GM12873 (cell line): ENCODE measurements around the gene GFER.

ENCODE experiments used
- TF ChIP-seq, protein P1 (sequence below): IDR thresholded peaks from 2 replicates; pipeline ENCODE4 v1.5.1; 2012; ENCODE audit warnings: low read depth, mild to moderate bottlenecking, moderate library complexity, low read length, control low read depth; ENCODE audit not compliant: insufficient read depth; ENCODE audit errors: missing control alignments

Gene GFER

DNA sequence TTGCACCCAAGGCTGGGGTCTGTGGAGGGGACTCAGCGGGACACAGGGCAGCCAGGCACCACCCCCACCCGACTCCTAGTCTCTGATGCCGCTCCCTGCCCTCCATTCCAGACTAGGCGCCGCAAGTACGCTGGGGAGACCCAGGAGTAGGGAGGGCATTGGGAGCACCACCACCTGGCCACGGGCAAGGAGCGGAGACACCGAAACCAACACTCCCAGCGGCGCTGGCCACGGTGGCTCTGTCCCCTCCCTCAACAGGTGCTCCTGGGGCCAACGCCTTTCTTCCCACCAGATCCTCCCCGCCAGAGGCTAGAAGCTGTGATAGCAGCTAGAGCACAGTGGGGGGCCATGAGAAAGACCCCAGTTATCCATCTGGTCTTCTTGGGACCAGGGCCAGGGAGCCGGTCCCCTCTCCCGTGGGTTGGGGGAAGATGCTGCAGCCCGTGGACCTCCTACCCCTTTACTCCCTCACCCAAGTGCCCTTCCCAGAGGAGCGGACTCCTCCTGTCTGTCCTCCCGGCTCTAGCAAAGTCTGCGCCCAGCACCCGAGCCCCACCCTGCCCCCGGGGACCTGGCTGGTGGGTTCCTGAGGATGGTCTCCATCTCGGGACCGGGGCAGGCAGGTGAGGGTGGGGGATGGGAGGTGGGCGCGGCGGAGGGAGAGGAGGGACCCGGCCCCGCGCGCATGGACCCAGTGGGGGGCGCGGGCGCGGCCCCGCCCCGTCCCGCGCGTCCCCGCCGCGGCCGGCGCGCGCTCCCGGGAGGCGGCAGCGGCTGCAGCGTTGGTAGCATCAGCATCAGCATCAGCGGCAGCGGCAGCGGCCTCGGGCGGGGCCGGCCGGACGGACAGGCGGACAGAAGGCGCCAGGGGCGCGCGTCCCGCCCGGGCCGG lies 5.5 kb downstream of the GFER start, which contains the start of gene SYNGR3:
SYNGR3 (plus strand) TSS at position 762 of the 892 bp plus-strand sequence. CDS start 133 bp downstream, outside the sequence.
- TF ChIP-seq, protein P1, sequence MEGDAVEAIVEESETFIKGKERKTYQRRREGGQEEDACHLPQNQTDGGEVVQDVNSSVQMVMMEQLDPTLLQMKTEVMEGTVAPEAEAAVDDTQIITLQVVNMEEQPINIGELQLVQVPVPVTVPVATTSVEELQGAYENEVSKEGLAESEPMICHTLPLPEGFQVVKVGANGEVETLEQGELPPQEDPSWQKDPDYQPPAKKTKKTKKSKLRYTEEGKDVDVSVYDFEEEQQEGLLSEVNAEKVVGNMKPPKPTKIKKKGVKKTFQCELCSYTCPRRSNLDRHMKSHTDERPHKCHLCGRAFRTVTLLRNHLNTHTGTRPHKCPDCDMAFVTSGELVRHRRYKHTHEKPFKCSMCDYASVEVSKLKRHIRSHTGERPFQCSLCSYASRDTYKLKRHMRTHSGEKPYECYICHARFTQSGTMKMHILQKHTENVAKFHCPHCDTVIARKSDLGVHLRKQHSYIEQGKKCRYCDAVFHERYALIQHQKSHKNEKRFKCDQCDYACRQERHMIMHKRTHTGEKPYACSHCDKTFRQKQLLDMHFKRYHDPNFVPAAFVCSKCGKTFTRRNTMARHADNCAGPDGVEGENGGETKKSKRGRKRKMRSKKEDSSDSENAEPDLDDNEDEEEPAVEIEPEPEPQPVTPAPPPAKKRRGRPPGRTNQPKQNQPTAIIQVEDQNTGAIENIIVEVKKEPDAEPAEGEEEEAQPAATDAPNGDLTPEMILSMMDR: no peak

DNA sequence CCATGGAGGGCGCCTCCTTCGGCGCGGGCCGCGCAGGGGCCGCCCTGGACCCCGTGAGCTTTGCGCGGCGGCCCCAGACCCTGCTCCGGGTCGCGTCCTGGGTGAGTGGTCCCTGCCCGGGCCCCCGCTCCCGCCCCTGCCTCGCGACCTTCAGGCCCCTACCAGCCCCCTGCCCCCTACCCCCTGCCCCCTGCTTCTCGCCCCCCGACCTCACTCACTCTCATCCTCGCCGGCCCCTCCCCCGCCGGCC lies 6.0 kb downstream of the GFER start:
- TF ChIP-seq, protein P1: no peak

DNA sequence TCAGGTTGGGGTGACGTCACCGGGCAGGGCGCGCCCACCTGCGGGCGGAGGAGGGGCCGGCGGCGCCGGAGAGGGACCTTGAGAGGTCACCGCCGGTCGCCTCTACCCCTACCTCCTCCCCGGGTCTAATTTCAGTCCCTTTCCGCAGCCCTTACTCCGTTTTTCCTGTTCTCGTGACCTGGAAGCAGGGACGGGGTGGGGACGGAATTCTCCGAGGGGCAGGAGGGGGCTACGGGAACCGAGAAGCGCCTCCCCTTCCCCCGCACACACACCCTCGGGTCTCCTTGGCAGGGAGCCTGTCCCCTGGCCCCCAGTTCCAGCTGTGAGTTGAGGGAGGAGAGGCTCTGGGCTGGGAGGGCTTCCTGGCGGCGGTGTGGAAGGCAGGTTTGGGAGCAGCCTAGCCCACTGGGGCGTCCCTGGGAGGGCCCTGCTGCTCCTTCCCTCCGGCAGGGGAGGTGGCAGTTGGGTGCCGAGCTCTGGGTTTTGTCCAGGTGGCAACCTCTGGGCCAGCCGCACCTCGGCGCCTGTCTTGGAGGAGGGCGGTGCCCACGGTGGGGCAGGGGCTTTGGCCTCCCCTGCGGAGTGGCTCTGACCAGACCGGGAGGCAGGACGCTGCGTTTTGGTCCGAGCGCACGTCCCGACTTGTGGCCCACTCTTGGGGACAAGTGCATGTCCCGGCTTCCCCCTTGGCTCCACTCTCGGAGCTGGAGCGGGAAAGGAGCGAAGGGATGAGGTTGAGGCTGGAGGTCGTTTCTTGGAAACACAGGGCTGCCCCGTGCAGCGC lies 6.5 kb downstream of the GFER start:
- TF ChIP-seq, protein P1: no peak

DNA sequence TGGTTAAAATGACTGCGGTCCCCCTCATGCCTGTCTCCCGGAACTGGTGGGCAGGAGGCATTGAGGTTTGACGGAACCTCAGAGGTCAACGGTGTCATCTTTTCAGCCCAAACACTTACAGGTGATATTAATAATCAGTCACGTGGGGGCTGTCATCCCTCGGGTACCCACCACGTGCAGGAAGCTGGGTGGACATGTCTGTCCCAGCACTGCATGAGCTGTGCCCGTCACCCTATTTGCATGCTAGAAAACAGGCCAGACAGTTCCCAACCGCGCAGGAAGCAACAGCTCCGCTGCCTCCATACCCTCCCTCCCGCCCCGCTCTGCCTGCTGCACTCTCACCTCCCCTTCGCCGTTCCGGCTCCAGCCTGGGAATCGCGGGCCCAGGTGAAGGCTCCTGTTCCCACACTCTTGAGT lies 7.2 kb downstream of the GFER start:
- TF ChIP-seq, protein P1: no peak

DNA sequence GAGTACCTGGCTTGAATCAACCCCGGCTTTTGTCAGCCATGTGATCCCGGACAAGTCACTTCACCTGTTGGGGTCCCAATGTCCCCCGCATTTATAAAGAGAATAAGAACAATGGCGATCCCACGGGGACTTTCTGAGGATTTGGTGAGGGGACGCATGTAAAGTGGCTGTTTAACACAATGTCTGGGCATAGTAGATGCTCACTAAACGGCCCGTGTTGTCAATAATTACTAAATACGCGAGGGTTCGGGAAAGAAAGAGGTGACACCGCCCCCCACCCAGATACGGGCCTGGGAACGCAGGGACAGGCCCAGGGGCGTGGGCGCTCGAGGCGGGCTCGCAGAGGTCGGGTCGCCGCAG lies 7.6 kb downstream of the GFER start:
- TF ChIP-seq, protein P1: no peak

DNA sequence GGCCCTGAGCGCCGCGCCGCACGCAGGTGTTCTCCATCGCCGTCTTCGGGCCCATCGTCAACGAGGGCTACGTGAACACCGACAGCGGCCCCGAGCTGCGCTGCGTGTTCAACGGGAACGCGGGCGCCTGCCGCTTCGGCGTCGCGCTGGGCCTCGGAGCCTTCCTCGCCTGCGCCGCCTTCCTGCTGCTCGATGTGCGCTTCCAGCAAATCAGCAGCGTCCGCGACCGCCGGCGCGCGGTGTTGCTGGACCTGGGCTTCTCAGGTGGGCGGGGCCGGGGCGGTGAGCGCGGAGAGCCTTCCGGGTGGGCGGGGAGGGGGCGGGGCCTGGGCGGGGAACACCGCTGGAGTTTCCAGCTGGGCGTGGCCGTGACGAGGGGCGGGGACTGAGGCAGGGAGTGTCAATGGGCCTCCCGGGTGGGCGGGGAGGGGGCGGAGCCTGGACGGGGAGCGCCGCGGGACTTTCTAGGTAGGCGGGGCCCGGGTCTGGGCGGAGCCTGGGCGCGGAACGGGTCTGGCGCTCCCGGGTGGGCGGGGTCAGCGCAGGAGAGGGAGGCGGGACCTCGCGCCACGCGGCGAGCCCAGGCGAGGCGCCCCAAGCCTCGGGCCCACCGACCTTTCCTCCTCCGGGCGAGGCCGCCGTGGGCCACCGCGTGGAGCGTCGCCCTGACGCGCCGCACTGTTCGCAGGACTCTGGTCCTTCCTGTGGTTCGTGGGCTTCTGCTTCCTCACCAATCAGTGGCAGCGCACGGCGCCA lies 8.1 kb downstream of the GFER start:
- TF ChIP-seq, protein P1: no peak
